GM23338 (cell line): ENCODE data around the gene DDX24.

Source experiments
- CTCF ChIP-seq, 2 experiments: fragments of 200-600 bp in 1 of 2; sonication (generic) in 1 of 2; conservative IDR thresholded peaks; 2 replicates each; pipeline versions ENCODE4 v1.5.1 to v1.6.1; 2016 to 2017; ENCODE audit warnings: antibody characterized with exemption in 2 of 2, low read depth in 2 of 2, mild to moderate bottlenecking in 2 of 2, moderate library complexity in 1 of 2
- EZH2phosphoT487 ChIP-seq: fragments of 200-600 bp; sonication (generic); IDR thresholded peaks from one replicate; pipeline ENCODE4 v1.8.1; 2018; ENCODE audit warnings: antibody characterized with exemption; ENCODE audit not compliant: unreplicated experiment
- JUNB ChIP-seq: IDR thresholded peaks from one replicate; pipeline ENCODE4 v1.6.1; 2016; ENCODE audit warnings: antibody characterized with exemption; ENCODE audit not compliant: unreplicated experiment
- POLR2AphosphoS5 ChIP-seq: IDR thresholded peaks from 2 replicates; pipeline ENCODE4 v1.6.1; 2016; ENCODE audit warnings: antibody characterized with exemption, low read depth
- REST ChIP-seq: IDR thresholded peaks from one replicate; pipeline ENCODE4 v1.6.1; 2018; ENCODE audit warnings: antibody characterized with exemption; ENCODE audit not compliant: unreplicated experiment
- STAT1 ChIP-seq: IDR thresholded peaks from one replicate; pipeline ENCODE4 v1.6.1; 2016; ENCODE audit warnings: antibody characterized with exemption; ENCODE audit not compliant: unreplicated experiment

GRCh38 chr14:94052199-94052598, 28.8 kb downstream of the DDX24 start:
- TF ChIP-seq CTCF (conservative IDR thresholded peaks at IDR 0.05; ENCODE audit: low read depth in 2 of 2) (no peak), EZH2phosphoT487 (no peak), JUNB (no peak), POLR2AphosphoS5 (no peak), REST (no peak), STAT1 (no peak)
